Activated T-cell treated with anti-CD3 and anti-CD28 coated beads, Interleukin-2, amount 50 U/mL, for 1 hour (primary cell): ENCODE measurements around the gene NTRK2.
"Not testable (repeated sequence)": the region's sequence is repeated elsewhere in the genome, so short reads cannot be mapped to it uniquely, and the experiment has no call there.

ENCODE experiments used
- DNase-seq: peaks from one replicate; pipeline ENCODE4 v3.0.0-alpha.2; 2020

NTRK2 gene

DNA sequence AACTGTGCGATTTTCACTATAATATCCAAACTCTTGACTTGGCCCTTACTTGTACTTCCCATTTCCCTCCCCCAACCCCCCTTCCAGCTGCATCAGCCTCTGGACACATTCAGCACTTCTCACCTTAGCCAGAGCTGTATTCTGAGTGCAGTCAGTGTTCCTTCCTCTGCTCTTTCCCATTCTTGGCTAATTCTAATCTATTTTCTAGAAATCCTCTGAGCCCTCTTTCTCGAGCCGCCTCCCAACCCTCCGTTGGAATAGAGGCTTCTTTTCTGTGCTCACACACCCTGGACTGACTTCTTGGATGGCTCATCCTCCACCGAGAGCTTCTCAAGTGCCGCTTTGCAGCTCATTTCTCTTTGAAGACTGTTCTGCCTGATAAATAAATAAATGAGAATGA lies 188.8 kb downstream of the NTRK2 start:
- DNase-seq = no peak

DNA sequence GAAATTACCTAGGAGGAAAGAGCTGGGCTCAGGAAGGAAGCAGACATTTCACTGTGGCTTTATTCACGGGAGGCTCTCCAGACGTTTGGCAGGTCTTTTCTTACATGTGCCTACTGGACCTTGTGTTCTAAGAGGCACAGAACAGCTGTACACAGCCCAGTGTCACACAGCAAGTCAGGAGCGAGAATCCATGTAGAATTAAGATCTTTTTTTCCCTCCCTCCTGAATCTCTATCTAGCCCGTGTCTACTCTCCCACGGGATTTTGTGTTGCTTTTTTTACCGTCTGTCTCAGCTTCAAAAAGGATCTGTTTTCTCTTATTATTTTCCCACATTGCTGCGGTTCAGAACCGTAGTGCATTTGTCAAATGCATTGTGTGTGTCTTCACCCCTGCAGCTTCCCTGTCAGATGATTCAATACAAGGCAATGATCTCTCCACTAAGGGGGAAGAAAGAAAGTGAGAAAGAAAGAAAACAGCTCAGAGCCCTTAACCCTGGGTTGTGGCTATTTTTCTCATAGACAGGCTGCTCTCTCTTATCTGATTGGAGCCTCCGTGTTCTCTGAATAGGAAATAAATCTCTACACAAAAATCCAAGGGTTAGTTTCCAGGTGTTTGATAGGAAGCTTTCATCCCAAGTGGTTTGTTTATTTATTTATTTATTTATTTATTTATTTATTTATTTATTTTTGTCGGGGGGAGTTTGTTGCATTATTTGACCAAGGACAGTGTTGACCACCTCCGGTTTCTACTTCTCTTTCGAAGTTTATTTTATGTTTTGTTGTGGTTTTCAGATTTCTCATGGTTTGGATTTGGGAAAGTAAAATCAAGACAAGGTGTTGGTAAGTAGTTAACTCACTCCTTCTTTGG lies 191.0 kb downstream of the NTRK2 start:
- no peak for DNase-seq

DNA sequence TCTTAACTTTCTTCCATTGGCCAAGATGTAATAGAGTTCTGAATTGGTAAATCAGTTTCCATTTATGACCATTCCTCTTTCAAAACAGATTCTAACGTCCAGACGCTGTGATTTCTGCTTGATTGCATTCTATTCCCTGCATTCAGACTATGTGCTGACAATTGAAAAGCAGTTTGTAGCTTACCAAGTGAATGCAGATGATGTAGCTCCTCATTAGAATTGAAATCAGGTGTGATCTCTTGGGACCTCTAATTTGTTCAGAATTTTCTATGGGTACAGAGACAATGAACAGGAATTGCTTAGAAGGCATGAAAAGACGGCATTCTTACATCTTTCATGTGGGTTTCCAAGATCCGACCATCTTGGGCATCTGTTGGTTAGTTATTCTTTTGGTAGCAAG lies 191.9 kb downstream of the NTRK2 start:
- DNase-seq = no peak

- DNase-seq = no peak
Measured at GRCh38 chr9:84862308-84862707, 192.8 kb downstream of the NTRK2 start.

DNA sequence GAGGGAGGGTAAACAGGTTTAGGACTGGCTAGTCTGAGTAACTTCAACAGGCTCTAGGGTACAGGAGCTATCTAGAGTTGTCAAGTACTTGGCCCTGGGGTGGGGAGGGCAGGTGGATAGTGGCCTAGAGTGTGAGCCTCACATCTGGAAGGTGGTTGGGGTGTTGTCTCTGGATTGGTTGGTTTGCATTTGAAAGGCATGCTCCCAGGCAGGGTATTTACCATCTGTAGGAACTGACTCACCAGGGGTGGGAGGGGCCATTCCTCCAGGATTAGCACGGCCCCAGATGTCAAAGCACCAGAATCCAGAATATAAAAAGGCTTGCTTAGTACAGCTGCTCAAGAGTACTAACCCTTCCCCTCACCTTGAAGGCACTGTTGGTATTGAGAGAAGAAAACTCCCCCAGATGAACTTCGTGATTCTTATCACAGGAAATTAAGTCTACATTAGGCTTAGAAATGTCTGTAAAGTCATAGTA lies 193.3 kb downstream of the NTRK2 start:
- DNase-seq = no peak

- DNase-seq = no peak
Measured at GRCh38 chr9:84863372-84863771, 193.8 kb downstream of the NTRK2 start.

- DNase-seq = no peak
Measured at GRCh38 chr9:84866396-84867175, 197.1 kb downstream of the NTRK2 start.

DNA sequence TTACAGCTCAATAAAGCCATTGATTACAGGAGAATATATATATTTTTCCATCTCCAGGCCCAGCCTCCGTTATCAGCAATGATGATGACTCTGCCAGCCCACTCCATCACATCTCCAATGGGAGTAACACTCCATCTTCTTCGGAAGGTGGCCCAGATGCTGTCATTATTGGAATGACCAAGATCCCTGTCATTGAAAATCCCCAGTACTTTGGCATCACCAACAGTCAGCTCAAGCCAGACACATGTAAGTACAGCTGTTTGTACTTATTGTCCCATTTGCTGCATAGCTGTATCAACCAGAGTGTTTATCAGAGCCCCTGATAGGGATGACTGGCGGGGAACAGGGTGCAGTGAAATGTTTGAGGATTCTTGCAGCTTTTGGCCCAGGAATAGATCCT lies 197.7 kb downstream of the NTRK2 start:
- DNase-seq = no peak

DNA sequence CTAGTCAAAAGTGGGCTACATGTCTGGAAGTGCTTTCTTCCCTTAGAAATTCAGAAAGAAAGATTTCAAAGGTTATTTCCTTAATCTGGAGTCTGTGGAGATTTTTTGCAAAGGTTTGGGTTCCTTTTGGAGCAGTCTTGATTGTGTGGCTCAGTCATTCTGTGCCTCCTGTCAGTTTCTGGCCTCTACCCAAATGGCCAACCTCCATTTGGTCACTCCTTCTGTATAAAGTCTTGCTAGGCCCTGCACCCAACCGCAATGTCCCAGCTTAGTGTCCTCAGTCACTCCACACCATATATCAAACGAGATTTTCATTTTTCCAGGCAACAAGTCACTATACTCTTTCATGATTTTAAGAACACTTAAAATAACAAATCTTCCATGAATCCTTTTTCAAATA lies 199.6 kb downstream of the NTRK2 start:
- no peak for DNase-seq

- DNase-seq = no peak
Measured at GRCh38 chr9:84871983-84872382, 202.5 kb downstream of the NTRK2 start.

DNA sequence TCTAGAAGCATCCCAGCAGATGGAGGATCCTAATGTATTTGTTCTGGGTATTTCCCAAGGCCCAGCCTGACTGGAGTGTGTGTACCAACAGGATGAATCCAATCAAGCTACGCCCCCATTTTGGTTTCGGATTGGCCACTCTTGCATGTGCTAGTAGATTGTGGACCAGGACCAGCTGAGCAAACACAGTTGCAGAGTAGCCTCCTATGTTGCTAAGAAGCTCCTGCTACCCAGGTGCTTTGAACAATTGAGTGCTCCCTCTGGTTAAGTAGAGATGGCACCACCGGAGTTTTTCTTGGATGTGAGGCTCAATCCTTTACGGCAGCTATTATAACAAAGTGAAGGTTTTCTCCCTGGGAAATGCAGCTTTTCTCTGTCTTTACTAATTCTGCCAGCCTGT lies 204.5 kb downstream of the NTRK2 start:
- no peak for DNase-seq

DNA sequence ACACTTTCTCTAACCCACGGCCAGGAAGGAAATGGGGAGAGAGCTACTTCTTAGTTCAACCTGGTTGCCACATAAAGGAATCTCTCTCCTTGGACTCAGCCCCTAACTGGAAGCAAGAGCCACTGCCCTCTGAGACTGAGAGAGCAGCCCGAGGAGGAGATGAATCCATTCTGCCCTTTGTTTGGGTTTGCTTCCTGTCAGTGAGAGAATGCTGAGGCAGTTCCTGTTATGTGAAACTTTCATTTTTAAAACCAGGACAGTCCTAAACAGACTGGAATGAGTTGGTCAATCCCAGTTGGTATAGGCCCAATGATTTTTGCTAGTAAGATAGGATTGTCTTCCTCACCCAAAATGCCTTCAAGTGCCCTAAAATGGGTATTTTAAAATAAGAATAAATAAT lies 205.1 kb downstream of the NTRK2 start:
- DNase-seq = no peak

GRCh38 chr9:84875193-84875592 lies 205.7 kb downstream of the NTRK2 start:
- no peak for DNase-seq

DNA sequence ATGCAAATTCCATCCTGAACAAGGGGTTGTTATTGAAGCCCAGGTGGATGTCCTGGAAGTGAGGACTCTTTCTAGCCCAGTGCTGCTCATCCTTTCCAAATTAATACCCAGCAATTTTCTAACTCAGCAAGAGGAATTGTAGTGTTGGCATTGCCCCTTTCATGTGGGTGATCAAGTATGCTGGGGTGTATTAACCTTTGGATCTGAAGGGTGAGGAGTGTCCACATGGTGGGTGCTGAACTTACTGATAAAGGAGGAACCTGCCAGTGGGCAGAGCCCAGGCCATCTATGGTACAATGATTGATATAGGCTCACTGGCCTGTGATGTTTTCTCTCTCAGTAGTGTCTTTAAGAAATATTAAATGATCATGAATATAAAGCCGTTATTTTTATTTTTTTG lies 210.1 kb downstream of the NTRK2 start:
- no peak for DNase-seq

- DNase-seq = no peak
Measured at GRCh38 chr9:84880835-84881234, 211.3 kb downstream of the NTRK2 start.

DNA sequence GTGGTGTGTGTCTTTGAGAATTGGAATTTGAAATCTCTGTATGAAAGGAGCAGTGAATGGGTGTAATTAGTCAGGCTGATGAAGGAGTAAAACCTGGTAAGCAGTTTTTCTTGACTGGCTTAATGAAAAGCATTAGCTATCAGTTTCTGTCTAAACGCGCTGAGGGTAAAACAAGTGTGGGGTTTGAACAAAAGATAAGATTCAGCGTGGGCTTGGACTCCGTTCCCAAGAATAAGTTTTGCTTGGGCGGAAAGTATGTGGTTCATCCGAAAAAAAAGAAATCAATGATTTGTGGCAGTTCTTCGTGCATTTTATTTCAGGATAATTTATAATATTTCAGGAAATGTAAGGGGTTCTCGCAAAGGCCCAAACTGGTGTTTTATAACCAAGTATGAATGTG lies 217.3 kb downstream of the NTRK2 start:
- no peak for DNase-seq

DNA sequence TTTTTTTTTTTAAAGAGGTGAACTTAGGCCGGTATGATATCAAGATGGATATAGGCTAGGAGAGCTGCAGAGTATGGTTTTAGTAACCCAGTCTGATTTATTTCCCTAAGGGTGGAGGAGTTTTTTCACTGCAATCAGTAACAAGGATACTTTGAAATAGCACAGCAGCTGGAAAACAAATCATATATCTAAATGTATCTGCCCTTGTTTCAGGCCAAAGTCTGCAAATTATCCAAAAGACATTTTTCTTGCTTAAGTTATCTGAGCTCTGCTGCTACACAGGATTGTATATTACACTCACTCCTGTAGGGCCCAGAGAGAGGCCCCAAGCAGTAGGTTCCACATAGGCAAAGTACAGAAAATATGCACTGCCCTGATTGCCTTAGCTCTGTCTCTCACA lies 222.4 kb downstream of the NTRK2 start:
- no peak for DNase-seq

- no peak for DNase-seq
Measured at GRCh38 chr9:84893419-84894128, 224.0 kb downstream of the NTRK2 start.

- no peak for DNase-seq
Measured at GRCh38 chr9:84894859-84895258, 225.3 kb downstream of the NTRK2 start.

GRCh38 chr9:84897362-84898094 lies 228.0 kb downstream of the NTRK2 start:
- no peak for DNase-seq

DNA sequence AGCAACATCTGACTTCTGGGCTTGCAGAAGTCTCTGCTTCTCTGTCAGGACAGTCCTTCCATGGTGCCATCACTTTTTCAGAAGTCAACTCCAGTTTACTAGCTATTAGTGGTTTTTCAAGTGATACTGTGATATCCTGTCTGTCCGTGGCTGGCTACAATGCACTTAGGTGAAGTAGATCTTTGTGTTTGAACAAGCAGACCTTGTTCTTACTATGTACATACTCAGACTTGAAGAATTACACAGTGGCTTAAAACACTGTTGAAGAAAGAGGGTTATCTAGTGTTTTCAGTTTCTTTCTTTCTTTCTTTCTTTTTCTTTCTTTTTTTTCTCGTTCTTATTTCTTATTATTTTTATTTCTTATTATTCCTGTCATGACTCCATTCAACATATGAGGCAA lies 228.7 kb downstream of the NTRK2 start:
- no peak for DNase-seq

DNA sequence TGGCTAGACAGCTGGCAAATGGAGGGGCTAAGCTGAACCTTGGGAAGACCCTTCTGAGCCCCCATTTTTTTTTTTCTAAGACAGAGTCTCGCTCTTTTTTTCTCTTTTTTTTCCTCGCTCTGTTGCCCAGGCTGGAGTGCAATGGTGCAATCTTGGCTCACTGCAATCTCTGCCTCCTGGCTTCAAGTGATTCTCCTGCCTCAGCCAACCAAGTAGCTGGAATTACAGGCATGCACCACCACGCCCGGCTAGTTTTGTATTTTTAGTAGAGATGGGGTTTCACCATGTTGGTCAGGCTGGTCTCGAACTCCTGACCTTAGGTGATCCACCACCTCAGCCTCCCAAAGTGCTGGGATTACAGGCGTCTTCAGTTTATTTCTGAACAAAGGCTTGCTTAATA lies 229.1 kb downstream of the NTRK2 start:
- DNase-seq = not testable (repeated sequence)

DNA sequence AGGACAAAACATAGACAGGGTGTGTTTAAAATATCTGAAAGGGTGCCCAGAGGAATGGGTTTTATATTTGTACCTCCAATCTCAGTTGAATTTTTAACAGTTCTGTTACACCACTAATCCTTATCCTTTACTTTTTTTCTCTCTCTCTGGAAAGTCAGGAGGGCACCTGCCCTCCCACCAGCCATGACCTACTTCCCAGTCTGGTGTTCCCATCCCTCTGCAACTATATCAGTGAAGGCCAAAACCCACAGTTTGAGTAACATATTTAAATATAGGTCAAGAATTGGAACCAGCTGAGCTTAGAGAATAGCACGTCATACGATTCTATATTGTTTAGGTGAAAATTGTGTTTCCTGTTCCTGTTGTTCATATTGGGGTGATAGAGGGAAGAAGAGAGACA lies 229.8 kb downstream of the NTRK2 start:
- DNase-seq = no peak
